Measurements from ENCODE around the gene EIF6.

The EIF6 gene

GRCh38 chr20:35293303-35294292 lies 9.0 kb upstream of the EIF6 start:
- no peak for DNase-seq

GRCh38 chr20:35292504-35293285 lies 8.1 kb upstream of the EIF6 start:
- DNase-seq: no peak

DNA sequence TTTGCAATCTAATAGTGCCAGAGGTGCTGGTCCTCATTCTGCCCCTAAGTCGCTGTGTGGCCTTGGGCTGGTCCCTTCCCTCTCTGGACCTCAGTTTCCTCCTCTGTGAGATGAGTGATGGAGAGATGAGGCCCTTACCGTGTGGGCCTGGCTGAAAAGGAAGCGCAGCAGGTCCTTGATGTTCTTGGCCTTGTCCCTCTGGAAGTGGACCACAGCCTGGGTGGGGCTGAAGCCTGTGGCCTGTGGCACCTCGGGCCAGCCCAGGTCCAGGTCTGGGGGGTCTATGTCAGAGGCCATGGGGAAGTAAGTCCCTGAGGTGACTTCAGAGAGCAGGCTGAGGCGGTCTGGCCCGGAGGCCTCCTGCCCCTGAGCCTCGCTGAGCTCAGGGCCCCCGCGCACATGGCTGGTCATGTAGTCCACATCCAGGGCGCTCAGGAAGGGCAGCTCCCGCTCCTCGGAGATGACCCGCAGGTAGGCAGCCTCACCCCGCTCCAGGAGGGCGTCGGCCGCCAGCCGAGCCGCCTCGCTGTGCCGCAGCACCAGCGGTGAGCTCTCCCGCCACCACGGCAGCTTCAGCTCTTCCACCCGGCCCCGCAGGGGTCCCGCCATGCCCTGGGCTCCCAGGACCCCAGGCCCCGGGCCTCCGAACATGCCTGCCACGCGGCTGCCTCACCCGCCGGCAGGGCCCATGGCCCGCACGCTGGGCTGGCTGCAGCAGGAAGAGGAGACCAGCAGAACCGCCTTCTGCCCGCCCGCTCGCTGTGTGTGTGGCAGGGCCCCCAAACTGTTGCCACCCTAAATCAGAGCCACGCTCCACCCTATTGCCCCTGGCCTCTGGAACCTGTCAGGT lies 7.3 kb upstream of the EIF6 start, which contains the start of gene FAM83C:
FAM83C (minus strand) TSS at position 772 of the 850 bp plus-strand sequence; CDS start at position 651, 121 bp downstream.
- no peak for DNase-seq

GRCh38 chr20:35290887-35291417 lies 6.4 kb upstream of the EIF6 start:
- DNase-seq: no peak

GRCh38 chr20:35290186-35290886 lies 5.8 kb upstream of the EIF6 start:
- DNase-seq: no peak

GRCh38 chr20:35288325-35289060 lies 3.9 kb upstream of the EIF6 start:
- no peak for DNase-seq

- no peak for DNase-seq
These were observed 3.1 kb upstream of the EIF6 start for GRCh38 chr20:35287509-35288324.

- DNase-seq: no peak
These were observed 2.4 kb upstream of the EIF6 start for GRCh38 chr20:35286899-35287508.

GRCh38 chr20:35286077-35286898 lies 1.7 kb upstream of the EIF6 start:
- DNase-seq: no peak

DNA sequence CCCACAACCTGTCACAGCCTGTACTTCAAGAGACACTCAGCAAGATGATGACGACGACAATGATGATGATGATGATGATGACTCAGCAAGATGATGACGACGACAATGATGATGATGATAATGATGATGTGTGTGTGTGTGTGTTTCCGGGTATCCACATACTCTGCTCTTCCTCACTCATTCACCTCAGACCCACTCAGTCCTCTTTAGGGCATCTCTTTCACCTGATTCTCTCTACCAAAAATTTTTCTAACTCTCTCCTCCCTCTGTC lies 1.2 kb upstream of the EIF6 start:
- no peak for DNase-seq

- no peak for DNase-seq
These were observed 627 bp upstream of the EIF6 start for GRCh38 chr20:35284992-35285805.

- DNase-seq: no peak
These were observed 918 bp downstream of the EIF6 start for GRCh38 chr20:35283441-35284266.

DNA sequence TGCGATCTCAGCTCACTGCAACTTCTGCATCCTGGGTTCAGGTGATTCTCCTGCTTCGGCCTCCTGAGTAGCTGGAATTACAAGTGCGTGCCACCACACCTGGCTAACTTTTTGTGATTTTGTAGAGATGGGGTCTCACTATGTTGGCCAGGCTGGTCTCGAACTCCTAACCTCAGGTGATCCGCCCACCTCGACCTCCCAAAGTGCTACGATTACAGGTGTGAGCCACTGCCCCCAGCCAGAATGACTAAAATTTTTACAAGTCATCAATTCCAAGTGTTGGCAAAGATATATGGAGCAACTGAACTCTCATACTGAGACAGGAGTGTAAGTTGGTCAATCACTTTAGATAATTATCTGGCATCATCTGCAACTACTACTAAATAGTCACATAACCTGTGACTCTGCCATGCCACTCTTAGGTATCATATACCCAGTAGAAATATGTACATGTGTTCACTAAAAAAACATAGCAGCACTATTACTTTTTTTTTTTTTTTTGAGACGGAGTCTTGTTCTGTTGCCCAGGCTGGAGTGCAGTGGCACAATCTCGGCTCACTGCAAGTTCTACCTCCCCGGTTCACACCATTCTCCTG lies 3.0 kb downstream of the EIF6 start:
- DNase-seq: no peak

DNA sequence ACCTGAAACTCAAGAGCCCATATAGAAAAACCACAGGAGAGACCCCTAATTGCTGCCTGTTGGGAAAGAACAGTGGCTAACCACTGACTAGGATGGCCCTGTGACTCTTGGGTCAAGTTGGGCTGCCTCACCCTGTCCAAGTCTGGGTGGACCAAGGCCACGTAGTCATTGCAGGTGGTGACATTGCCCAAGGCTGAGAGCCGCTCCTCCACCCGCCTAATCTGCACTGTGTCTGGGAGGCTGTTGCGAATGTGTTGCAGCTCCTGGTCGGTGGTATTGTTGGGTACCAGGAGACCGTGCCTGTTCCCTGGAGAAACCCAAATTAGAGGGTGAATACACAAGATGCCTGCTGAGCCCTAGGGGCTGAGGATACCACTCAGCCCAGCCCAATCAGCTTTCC lies 4.0 kb downstream of the EIF6 start:
- no peak for DNase-seq

- no peak for DNase-seq
These were observed 4.9 kb downstream of the EIF6 start for GRCh38 chr20:35279533-35280174.

DNA sequence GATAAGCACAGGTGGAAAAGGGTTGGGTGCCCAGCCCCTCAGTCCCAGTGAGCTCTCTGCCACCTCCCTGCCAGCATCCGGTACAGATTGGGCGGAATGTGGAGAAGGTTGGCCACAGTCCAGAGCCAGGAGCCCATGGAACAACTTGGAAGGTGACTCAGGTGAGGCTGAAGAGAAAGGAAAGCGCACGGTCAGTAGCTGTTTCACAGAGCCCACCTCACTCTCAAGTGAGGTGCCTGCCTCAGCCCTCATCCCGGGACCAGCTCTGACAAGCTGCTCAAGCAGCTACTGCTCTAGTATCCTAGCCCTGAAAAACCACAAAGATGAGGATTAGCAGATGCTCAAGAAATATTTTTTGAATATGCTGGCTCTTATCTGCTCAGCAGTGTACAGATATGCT lies 5.5 kb downstream of the EIF6 start:
- DNase-seq: no peak

Data from NCI-H510A (cell line).